ENCODE measurements around the gene TCF12.
A peak's percentile ranks its signal among the peaks of the same experiment; 100 is the strongest.

TCF12 gene

GRCh38 chr15:56913670-56914069, 4.8 kb upstream of the TCF12 start:
- no peak overlapping the region for H3K4me3 ChIP-seq (ENCODE audit: low read length)
- TF ChIP-seq, protein P1, sequence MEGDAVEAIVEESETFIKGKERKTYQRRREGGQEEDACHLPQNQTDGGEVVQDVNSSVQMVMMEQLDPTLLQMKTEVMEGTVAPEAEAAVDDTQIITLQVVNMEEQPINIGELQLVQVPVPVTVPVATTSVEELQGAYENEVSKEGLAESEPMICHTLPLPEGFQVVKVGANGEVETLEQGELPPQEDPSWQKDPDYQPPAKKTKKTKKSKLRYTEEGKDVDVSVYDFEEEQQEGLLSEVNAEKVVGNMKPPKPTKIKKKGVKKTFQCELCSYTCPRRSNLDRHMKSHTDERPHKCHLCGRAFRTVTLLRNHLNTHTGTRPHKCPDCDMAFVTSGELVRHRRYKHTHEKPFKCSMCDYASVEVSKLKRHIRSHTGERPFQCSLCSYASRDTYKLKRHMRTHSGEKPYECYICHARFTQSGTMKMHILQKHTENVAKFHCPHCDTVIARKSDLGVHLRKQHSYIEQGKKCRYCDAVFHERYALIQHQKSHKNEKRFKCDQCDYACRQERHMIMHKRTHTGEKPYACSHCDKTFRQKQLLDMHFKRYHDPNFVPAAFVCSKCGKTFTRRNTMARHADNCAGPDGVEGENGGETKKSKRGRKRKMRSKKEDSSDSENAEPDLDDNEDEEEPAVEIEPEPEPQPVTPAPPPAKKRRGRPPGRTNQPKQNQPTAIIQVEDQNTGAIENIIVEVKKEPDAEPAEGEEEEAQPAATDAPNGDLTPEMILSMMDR (IDR thresholded peaks at IDR 0.05; ENCODE audit: insufficient read depth, low read depth, low read length, missing control alignments) = no peak
- no peak for DNase-seq (ENCODE audit: low read depth)

DNA sequence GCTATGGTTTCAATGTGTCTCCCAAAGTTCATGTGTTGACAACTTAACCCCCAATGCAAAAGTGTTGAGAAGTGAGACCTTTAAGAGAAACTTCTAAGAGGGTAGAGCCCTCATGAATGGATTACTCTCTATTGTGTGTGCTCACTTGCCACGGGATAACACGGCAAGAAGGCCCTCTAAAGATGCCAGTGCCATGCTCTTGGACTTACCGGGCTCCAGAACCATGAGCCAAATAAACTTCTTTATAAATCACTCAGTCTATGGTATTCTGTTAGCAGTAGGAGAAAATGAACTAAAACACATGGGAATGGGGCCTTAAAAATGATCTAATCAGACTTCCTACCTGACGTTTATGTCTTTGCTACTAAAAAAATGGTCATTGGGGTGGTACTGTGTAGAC, 2.6 kb upstream of the TCF12 start:
- TF ChIP-seq, protein P1 (IDR thresholded peaks at IDR 0.05; ENCODE audit: insufficient read depth, low read depth, low read length, missing control alignments) = no peak
- no peak overlapping the region for H3K4me3 ChIP-seq (ENCODE audit: low read length)
- DNase-seq (ENCODE audit: low read depth) = no peak

DNA sequence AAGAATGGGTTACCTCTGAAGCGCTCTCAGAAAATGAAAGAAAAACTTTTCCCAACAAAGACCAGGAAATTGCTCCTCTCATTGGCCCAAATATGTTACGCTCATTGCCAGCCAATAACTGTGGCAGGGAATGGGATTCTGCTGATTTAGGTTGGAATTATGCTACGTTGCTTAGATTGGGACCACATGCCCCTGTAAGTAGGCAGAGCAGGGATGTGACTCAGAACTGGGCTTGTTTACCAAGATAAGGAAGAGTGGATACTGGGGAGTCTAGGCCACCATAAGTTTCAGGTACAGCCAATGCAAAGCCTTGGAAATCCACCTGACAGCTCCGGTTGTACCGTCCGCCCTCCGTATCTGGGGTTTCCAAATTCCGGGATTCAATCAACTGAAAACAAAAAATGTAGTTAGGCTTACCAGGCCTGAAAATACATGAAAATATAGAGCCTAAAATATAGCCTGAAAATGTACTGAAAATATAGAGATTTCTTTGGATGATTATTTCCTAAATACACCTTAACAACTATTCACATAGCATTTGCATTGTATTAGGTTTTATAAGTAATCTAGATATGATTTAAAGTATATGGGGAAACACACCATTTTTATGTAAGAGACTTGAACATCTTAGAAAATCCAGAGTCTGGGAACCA, 1.5 kb upstream of the TCF12 start:
- TF ChIP-seq, protein P1 (IDR thresholded peaks at IDR 0.05; ENCODE audit: insufficient read depth, low read depth, low read length, missing control alignments) = no peak
- DNase-seq (ENCODE audit: low read depth) = no peak
- H3K4me3 ChIP-seq (ENCODE audit: low read length) = peak overlapping the region; percentile 87

GRCh38 chr15:56917652-56918045, 795 bp upstream of the TCF12 start:
- peak overlapping the region; percentile 87 for H3K4me3 ChIP-seq (ENCODE audit: low read length)
- TF ChIP-seq, protein P1 (IDR thresholded peaks at IDR 0.05; ENCODE audit: insufficient read depth, low read depth, low read length, missing control alignments) = no peak
- no peak for DNase-seq (ENCODE audit: low read depth)

- H3K4me3 ChIP-seq (ENCODE audit: low read length) = peak overlapping the region; percentile 87
- TF ChIP-seq, protein P1 (IDR thresholded peaks at IDR 0.05; ENCODE audit: insufficient read depth, low read depth, low read length, missing control alignments) = no peak
- DNase-seq (ENCODE audit: low read depth) = peak; percentile 78
Measured at GRCh38 chr15:56919031-56919608, 676 bp downstream of the TCF12 start.

DNA sequence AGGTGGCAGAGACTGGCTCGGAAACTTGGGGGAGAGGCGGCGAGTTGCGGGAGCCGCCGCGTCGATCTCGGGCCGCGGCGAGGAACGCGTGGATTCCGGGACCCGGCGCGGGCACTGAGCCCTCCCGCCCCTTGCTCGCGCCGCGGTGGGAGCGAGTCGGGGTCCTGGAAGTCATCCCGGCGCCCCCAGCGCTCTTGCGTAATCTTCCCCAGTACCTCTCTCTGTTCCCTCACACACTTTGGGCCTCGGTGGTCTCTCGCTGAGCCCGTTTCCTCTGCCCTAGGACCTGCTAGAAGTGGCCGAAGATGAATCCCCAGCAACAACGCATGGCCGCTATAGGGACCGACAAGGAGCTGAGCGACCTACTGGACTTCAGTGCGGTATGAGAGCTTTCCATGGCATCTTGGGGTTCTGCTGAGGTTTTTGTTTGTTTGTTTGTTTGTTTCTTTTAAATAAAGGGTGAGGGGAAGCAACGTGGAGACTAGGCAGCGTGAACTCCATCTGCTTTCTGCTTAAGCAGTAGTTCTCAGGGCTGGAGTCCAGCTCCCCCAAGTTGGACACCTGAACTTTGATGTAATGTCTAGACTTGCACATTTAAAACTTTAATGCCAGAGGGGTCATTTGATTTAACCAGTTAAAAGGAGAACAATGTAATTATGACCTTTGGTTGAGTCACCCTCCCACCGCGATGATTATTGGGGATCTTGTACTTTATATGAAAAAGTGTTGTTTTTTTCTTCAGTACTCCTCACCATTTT, 1.3 kb downstream of the TCF12 start:
- peak; percentile 26 for DNase-seq (ENCODE audit: low read depth)
- TF ChIP-seq, protein P1 (IDR thresholded peaks at IDR 0.05; ENCODE audit: insufficient read depth, low read depth, low read length, missing control alignments) = no peak
- H3K4me3 ChIP-seq (ENCODE audit: low read length) = peak overlapping the region; percentile 87

All from epithelial cell of esophagus (primary cell).